NCI-H187 (cell line): ENCODE results near the gene DPYSL3.

Source experiments
- DNase-seq, 2 experiments: peaks; one replicate each; lab custom pipeline; 2025; lab: John Stamatoyannopoulos, UW

Gene DPYSL3

GRCh38 chr5:147512659-147513379 lies 3.0 kb upstream of the DPYSL3 start:
- no peak for DNase-seq

- DNase-seq = no peak
These were observed 1.0 kb upstream of the DPYSL3 start for GRCh38 chr5:147510885-147511284.

- DNase-seq = no peak
These were observed 693 bp downstream of the DPYSL3 start for GRCh38 chr5:147509041-147509709.

- no peak for DNase-seq
These were observed 1.2 kb downstream of the DPYSL3 start for GRCh38 chr5:147508711-147509040.

GRCh38 chr5:147507480-147508126 lies 2.3 kb downstream of the DPYSL3 start:
- DNase-seq = no peak

GRCh38 chr5:147504535-147504934 lies 5.3 kb downstream of the DPYSL3 start:
- no peak for DNase-seq

GRCh38 chr5:147504011-147504410 lies 5.9 kb downstream of the DPYSL3 start:
- DNase-seq = no peak

- no peak for DNase-seq
These were observed 18.9 kb downstream of the DPYSL3 start for GRCh38 chr5:147490989-147491388.

GRCh38 chr5:147487031-147487750 lies 22.7 kb downstream of the DPYSL3 start:
- DNase-seq = no peak

GRCh38 chr5:147485814-147486213 lies 24.1 kb downstream of the DPYSL3 start:
- DNase-seq = no peak

GRCh38 chr5:147485046-147485445 lies 24.8 kb downstream of the DPYSL3 start:
- no peak for DNase-seq

GRCh38 chr5:147484708-147485020 lies 25.2 kb downstream of the DPYSL3 start:
- no peak for DNase-seq

GRCh38 chr5:147483961-147484707 lies 25.7 kb downstream of the DPYSL3 start:
- peak; percentile 38 to 72 for DNase-seq

- peak; percentile 15 to 59 for DNase-seq
These were observed 26.6 kb downstream of the DPYSL3 start for GRCh38 chr5:147483188-147483790.

- peak in 1 of 2 experiments; percentile 4 for DNase-seq
These were observed 27.1 kb downstream of the DPYSL3 start for GRCh38 chr5:147482706-147483180.

- DNase-seq = no peak
These were observed 27.8 kb downstream of the DPYSL3 start for GRCh38 chr5:147481874-147482705.

GRCh38 chr5:147481376-147481775 lies 28.5 kb downstream of the DPYSL3 start:
- no peak for DNase-seq

GRCh38 chr5:147479949-147480348 lies 29.9 kb downstream of the DPYSL3 start:
- no peak for DNase-seq

- DNase-seq = no peak
These were observed 30.4 kb downstream of the DPYSL3 start for GRCh38 chr5:147479444-147479843.

GRCh38 chr5:147474140-147474539 lies 35.7 kb downstream of the DPYSL3 start:
- DNase-seq = no peak
